Measurements from ENCODE around the gene ATP1B2.

GRCh38 chr17:7652388-7653356 is 1.9 kb downstream of the ATP1B2 start:
- TF ChIP-seq CTCF (IDR thresholded peaks at IDR 0.05) (no peak), POLR2AphosphoS5 (IDR thresholded peaks at IDR 0.05) (no peak), POLR2A (IDR thresholded peaks at IDR 0.05) (no peak), EP300 (IDR thresholded peaks at IDR 0.05) (no peak)

All from sigmoid colon (tissue), 4 donors.